Fibroblast of lung (primary cell): Measurements from ENCODE around the gene RBMY1D. TPM values are rescaled to one million over a fixed set of nuclear protein-coding genes. Genes with fewer than 3 reads are reported as not detected.

Experiments
- DNase-seq, 2 donors: peaks; one replicate each; pipeline versions ENCODE4 v3.0.0 to v3.0.0-alpha.2; 2010; ENCODE audit warnings: low read depth in 2 of 2
- H2AFZ ChIP-seq: 2 replicates; pipeline ENCODE4 v1.5.1; 2012; ENCODE audit warnings: low read length, control low read depth, inconsistent platforms
- H3K27ac ChIP-seq: 2 replicates; pipeline ENCODE4 v1.5.1; 2011; ENCODE audit warnings: low read length, control low read depth; ENCODE audit not compliant: insufficient read depth
- H3K27me3 ChIP-seq: 2 replicates; pipeline ENCODE4 v1.5.1; 2011; ENCODE audit warnings: mild to moderate bottlenecking, low read length; ENCODE audit not compliant: control insufficient read depth, insufficient read depth
- H3K36me3 ChIP-seq: 2 replicates; pipeline ENCODE4 v1.5.1; 2011; ENCODE audit warnings: low read length; ENCODE audit not compliant: control insufficient read depth, insufficient read depth
- H3K4me1 ChIP-seq: 2 replicates; pipeline ENCODE4 v1.5.1; 2011; ENCODE audit warnings: low read length; ENCODE audit not compliant: control insufficient read depth, insufficient read depth; ENCODE audit errors: extremely low read depth
- H3K4me2 ChIP-seq: 2 replicates; pipeline ENCODE4 v1.5.1; 2011; ENCODE audit warnings: low read length, control low read depth; ENCODE audit not compliant: insufficient read depth; ENCODE audit errors: extremely low read depth
- H3K4me3 ChIP-seq, 4 experiments: fragments of 200-600 bp in 1 of 4; sonication (generic) in 1 of 4; replicated peaks in 1 of 4; 2 replicates each; pipeline ENCODE4 v1.5.1; 2011 to 2016; ENCODE audit warnings: low read length in 4 of 4, low read depth in 3 of 4, mild to moderate bottlenecking in 3 of 4, control low read depth in 2 of 4, inconsistent platforms in 1 of 4, mixed read lengths in 1 of 4; ENCODE audit not compliant: insufficient read depth in 1 of 4; ENCODE audit errors: control extremely low read depth in 1 of 4
- H3K79me2 ChIP-seq: 2 replicates; pipeline ENCODE4 v1.5.1; 2012; ENCODE audit warnings: mild to moderate bottlenecking, low read length, inconsistent platforms; ENCODE audit not compliant: control insufficient read depth, insufficient read depth
- H3K9ac ChIP-seq: 2 replicates; pipeline ENCODE4 v1.5.1; 2011; ENCODE audit warnings: mild to moderate bottlenecking, low read length, control low read depth; ENCODE audit not compliant: insufficient read depth
- H3K9me3 ChIP-seq: 2 replicates; pipeline ENCODE4 v1.5.1; 2012; ENCODE audit warnings: low read depth, low read length; ENCODE audit not compliant: control insufficient read depth, insufficient read depth
- H4K20me1 ChIP-seq: 2 replicates; pipeline ENCODE4 v1.5.1; 2011; ENCODE audit warnings: low read length; ENCODE audit not compliant: control insufficient read depth, insufficient read depth; ENCODE audit errors: extremely low read depth
- EZH2 ChIP-seq: IDR thresholded peaks from 2 replicates; pipeline ENCODE4 v1.5.1; 2012; ENCODE audit warnings: low read length, control low read depth, mild to moderate bottlenecking; ENCODE audit errors: missing control alignments
- polyA plus RNA-seq, 2 donors: library from polyadenylated mRNA; depleted of rRNA in 1 of 2; stranded (reverse) in 1 of 2; unstranded in 1 of 2; fragments of >200 nt; gene quantifications; 2 replicates each; pipeline ENCODE4 v1.2.1, GENCODE V29; 2011 to 2012; ENCODE audit warnings: missing spikeins in 1 of 2
- total RNA-seq: library from RNA; depleted of rRNA; stranded (reverse); fragments of >200 nt; gene quantifications from 2 replicates; pipeline ENCODE4 v1.2.1, GENCODE V29; 2014
- TF ChIP-seq, protein P1 (sequence below), 2 donors: IDR thresholded peaks in 1 of 2; conservative IDR thresholded peaks in 1 of 2; 1 replicate in 1 of 2; 2 replicates in 1 of 2; pipeline ENCODE4 v1.5.1; 2011 to 2012; ENCODE audit warnings: low read length in 2 of 2, control low read depth in 1 of 2, inconsistent platforms in 1 of 2, low read depth in 1 of 2, mild to moderate bottlenecking in 1 of 2

RBMY1D gene
- total and polyA plus RNA-seq, 2 donors (not counting 1 experiment from before 2014, with no cell fraction given) = not detected

DNA sequence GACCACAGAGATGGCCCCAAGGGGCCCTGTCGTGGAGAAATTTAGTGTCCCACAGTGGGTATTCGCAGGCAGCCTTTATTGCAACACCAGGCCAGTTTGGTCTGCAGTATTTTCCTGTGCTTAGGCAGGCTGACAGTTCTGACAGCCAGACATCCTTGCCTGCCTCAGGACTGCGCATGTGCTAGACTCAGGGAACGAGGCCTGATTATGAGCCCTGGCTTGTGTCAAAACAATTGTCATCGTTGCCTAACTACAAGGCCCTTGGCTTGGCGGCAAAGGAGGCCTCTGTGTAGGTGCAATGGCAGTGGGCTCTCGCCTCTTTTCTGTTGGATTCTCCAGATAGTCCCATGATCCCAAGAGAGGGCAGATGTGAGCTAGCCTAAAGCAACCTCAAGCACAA lies 59.3 kb downstream of the RBMY1D start:
- H2AFZ ChIP-seq = no peak overlapping the region
- no peak for DNase-seq
- no peaks in the 10 kb centered on the region for H3K79me2 ChIP-seq
- H4K20me1 ChIP-seq = no peaks in the 10 kb centered on the region
- H3K36me3 ChIP-seq = no peaks in the 10 kb centered on the region
- no peak for TF ChIP-seq EZH2
- TF ChIP-seq, protein P1, sequence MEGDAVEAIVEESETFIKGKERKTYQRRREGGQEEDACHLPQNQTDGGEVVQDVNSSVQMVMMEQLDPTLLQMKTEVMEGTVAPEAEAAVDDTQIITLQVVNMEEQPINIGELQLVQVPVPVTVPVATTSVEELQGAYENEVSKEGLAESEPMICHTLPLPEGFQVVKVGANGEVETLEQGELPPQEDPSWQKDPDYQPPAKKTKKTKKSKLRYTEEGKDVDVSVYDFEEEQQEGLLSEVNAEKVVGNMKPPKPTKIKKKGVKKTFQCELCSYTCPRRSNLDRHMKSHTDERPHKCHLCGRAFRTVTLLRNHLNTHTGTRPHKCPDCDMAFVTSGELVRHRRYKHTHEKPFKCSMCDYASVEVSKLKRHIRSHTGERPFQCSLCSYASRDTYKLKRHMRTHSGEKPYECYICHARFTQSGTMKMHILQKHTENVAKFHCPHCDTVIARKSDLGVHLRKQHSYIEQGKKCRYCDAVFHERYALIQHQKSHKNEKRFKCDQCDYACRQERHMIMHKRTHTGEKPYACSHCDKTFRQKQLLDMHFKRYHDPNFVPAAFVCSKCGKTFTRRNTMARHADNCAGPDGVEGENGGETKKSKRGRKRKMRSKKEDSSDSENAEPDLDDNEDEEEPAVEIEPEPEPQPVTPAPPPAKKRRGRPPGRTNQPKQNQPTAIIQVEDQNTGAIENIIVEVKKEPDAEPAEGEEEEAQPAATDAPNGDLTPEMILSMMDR (conservative IDR thresholded peaks at IDR 0.05 in 1 of 2, IDR thresholded peaks at IDR 0.05 in 1 of 2; ENCODE audit: low read depth in 1 of 2, low read length in 2 of 2) = no peak
- H3K27me3 ChIP-seq = no peaks in the 10 kb centered on the region
- H3K4me2 ChIP-seq = no peak overlapping the region
- H3K9me3 ChIP-seq = no peaks in the 10 kb centered on the region
- no peak overlapping the region for H3K27ac ChIP-seq
- H3K4me1 ChIP-seq = no peaks in the 10 kb centered on the region
- H3K4me3 ChIP-seq = no peak overlapping the region
- no peak overlapping the region for H3K9ac ChIP-seq

Other genes starting within 250 kb of the RBMY1D start
- gene RBMY1E, start 23.5 kb upstream of the RBMY1D start, total RNA-seq = not detected in 2 replicates
- not detected in 2 replicates for gene RBMY1E, start 23.5 kb upstream of the RBMY1D start, polyA plus RNA-seq